Neural crest cell (in vitro differentiated cells): Measurements from ENCODE around the gene CGA. TPM values are rescaled to one million over a fixed set of nuclear protein-coding genes. Genes with fewer than 3 reads are reported as not detected.

ENCODE experiments used
- DNase-seq: peaks from one replicate; pipeline ENCODE4 v3.0.0; 2021; ENCODE audit warnings: low read depth, mixed read lengths, low spot score
- H3K27ac Mint-ChIP-seq: one replicate; pipeline ENCODE4 v1.8.0; 2021; ENCODE audit warnings: mild to moderate bottlenecking, mixed read lengths; ENCODE audit not compliant: unreplicated experiment
- H3K27me3 Mint-ChIP-seq: 2 replicates; pipeline ENCODE4 v1.8.0; 2021; ENCODE audit warnings: low read depth, mild to moderate bottlenecking, mixed read lengths
- H3K36me3 Mint-ChIP-seq: 2 replicates; pipeline ENCODE4 v1.8.0; 2021; ENCODE audit warnings: low read depth, mild to moderate bottlenecking, mixed read lengths
- H3K4me1 Mint-ChIP-seq: 2 replicates; pipeline ENCODE4 v1.8.0; 2021; ENCODE audit warnings: mixed read lengths
- H3K4me3 Mint-ChIP-seq: one replicate; pipeline ENCODE4 v1.8.0; 2021; ENCODE audit warnings: mild to moderate bottlenecking, mixed read lengths
- H3K9me3 Mint-ChIP-seq: 2 replicates; pipeline ENCODE4 v1.8.0; 2021; ENCODE audit warnings: mixed read lengths
- CTCF ChIP-seq: fragments of 200-600 bp; sonication (generic); conservative IDR thresholded peaks from 2 replicates; pipeline ENCODE4 v1.5.0; 2021; ENCODE audit warnings: antibody characterized with exemption, mild to moderate bottlenecking
- total RNA-seq: library from RNA; stranded (reverse); gene quantifications from 2 replicates; pipeline ENCODE4 v1.2.1, GENCODE V29; 2021

CGA gene
- total RNA-seq, 1 donor from 2014 or later: not detected

GRCh38 chr6:87110636-87111035 is 15.7 kb upstream of the CGA start:
- H3K36me3 Mint-ChIP-seq: no peaks in the 10 kb centered on the region

GRCh38 chr6:87105823-87106222 is 10.9 kb upstream of the CGA start:
- DNase-seq: no peak
- Mint-ChIP-seq H3K4me3 (no peak overlapping the region), H3K27me3 (no peaks in the 10 kb centered on the region), H3K4me1 (peaks cover 9% of the 10 kb centered on the region), H3K27ac (no peak overlapping the region), H3K9me3 (peaks cover 3% of the 10 kb centered on the region), H3K36me3 (no peaks in the 10 kb centered on the region)
- no peak for TF ChIP-seq CTCF

More at GRCh38 chr6:87110636-87111035, 15.7 kb upstream of the CGA start:
- no peak for DNase-seq
- Mint-ChIP-seq H3K9me3 (peaks cover 3% of the 10 kb centered on the region), H3K4me3 (no peak overlapping the region), H3K27me3 (peaks cover 1% of the 10 kb centered on the region), H3K4me1 (no peaks in the 10 kb centered on the region), H3K27ac (no peak overlapping the region)
- TF ChIP-seq CTCF: no peak

DNA sequence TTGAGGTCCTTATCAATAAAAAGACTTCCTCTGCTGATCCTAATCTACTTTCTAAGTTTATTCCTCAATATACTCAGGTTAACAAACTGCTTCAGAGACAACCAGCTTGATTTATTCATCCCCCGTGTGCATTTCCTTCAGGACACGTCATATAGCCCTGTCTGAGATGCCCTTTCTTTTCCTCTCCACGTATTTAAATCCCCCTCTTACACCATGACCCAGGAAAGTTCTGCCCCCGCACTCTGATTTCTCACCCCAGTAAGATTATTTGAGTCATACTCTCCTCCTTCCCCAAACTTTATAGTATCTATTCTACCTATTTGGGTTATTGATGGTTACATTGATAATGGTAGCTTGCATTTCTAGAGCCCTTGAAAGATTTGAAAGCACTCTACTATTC is 9.8 kb upstream of the CGA start:
- no peak for TF ChIP-seq CTCF
- H3K27me3 Mint-ChIP-seq: no peaks in the 10 kb centered on the region
- H3K36me3 Mint-ChIP-seq: no peaks in the 10 kb centered on the region
- H3K9me3 Mint-ChIP-seq: peaks cover 3% of the 10 kb centered on the region
- no peak for DNase-seq
- H3K27ac Mint-ChIP-seq: no peak overlapping the region
- H3K4me3 Mint-ChIP-seq: no peak overlapping the region
- H3K4me1 Mint-ChIP-seq: peaks cover 9% of the 10 kb centered on the region

DNA sequence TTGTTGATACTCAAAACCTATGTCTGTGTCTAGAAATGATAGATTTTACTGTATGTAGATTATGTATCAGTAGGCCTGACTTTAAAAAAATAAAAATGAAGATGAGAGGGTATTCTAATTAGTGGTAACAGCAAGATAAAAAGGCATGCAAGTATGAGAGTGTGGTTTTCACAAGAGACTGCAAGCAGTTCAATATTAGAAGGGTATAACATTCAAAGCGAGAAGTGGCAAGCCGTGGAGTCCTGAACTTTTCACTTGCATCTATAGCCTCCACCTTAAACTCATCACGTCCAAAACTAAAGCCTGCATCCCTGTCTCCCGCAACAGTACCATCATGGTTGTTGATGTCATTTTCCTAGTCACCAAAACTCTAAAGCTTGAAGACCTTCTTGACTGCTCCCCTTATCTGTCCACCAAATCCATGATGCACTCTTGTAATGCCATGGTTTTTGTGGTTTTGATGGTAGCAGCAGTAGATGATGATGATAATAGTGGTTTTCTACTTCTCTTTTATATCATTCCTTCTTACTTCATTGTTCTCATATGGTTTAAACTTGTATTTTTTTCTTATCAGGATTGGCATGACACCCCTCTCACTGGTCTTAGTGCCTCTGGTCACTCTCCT is 9.2 kb upstream of the CGA start:
- no peaks in the 10 kb centered on the region for H3K36me3 Mint-ChIP-seq
- no peak for DNase-seq
- H3K4me3 Mint-ChIP-seq: no peak overlapping the region
- H3K9me3 Mint-ChIP-seq: peaks cover 3% of the 10 kb centered on the region
- no peak overlapping the region for H3K27ac Mint-ChIP-seq
- H3K4me1 Mint-ChIP-seq: peaks cover 9% of the 10 kb centered on the region
- TF ChIP-seq CTCF: no peak
- no peaks in the 10 kb centered on the region for H3K27me3 Mint-ChIP-seq

- DNase-seq: no peak
- Mint-ChIP-seq H3K4me1 (peaks cover 9% of the 10 kb centered on the region), H3K27ac (no peak overlapping the region), H3K9me3 (no peaks in the 10 kb centered on the region), H3K36me3 (no peaks in the 10 kb centered on the region), H3K27me3 (no peaks in the 10 kb centered on the region), H3K4me3 (no peak overlapping the region)
- TF ChIP-seq CTCF: no peak
Observed at GRCh38 chr6:87102151-87102621, 7.3 kb upstream of the CGA start.
